ENCODE measurements around the gene LHX8.
"Not testable (repeated sequence)": the region's sequence is repeated elsewhere in the genome, so short reads cannot be mapped to it uniquely, and the experiment has no call there.

Gene LHX8

GRCh38 chr1:75133750-75134646, at the start of gene LHX8:
Gene LHX8 (plus strand): TSS chr1:75134388. CDS start chr1:75136615, 2,227 bp downstream.
- no peak for DNase-seq

GRCh38 chr1:75085931-75086330, 48.3 kb upstream of the LHX8 start:
- DNase-seq = no peak

GRCh38 chr1:75087278-75087677, 46.9 kb upstream of the LHX8 start:
- no peak for DNase-seq

- no peak for DNase-seq
Observed at GRCh38 chr1:75092141-75092540, 42.0 kb upstream of the LHX8 start.

GRCh38 chr1:75097654-75098053, 36.5 kb upstream of the LHX8 start:
- DNase-seq = peak; percentile 44

- DNase-seq = no peak
Observed at GRCh38 chr1:75099581-75099980, 34.6 kb upstream of the LHX8 start.

GRCh38 chr1:75100481-75101092, 33.6 kb upstream of the LHX8 start:
- DNase-seq = no peak

- not testable (repeated sequence) for DNase-seq
Observed at GRCh38 chr1:75112362-75112951, 21.7 kb upstream of the LHX8 start.

GRCh38 chr1:75115654-75116053, 18.5 kb upstream of the LHX8 start:
- no peak for DNase-seq

GRCh38 chr1:75123756-75124155, 10.4 kb upstream of the LHX8 start:
- no peak for DNase-seq

- no peak for DNase-seq
Observed at GRCh38 chr1:75124510-75124909, 9.7 kb upstream of the LHX8 start.

GRCh38 chr1:75125161-75125726, 8.9 kb upstream of the LHX8 start:
- no peak for DNase-seq

GRCh38 chr1:75126611-75127101, 7.5 kb upstream of the LHX8 start:
- DNase-seq = no peak

GRCh38 chr1:75127916-75128717, 6.1 kb upstream of the LHX8 start:
- no peak for DNase-seq

- DNase-seq = no peak
Observed at GRCh38 chr1:75129660-75129982, 4.6 kb upstream of the LHX8 start.

GRCh38 chr1:75129983-75130789, 4.0 kb upstream of the LHX8 start:
- no peak for DNase-seq

- DNase-seq = no peak
Observed at GRCh38 chr1:75130865-75131564, 3.2 kb upstream of the LHX8 start.

GRCh38 chr1:75131565-75132241, 2.5 kb upstream of the LHX8 start:
- DNase-seq = no peak

GRCh38 chr1:75132242-75132811, 1.9 kb upstream of the LHX8 start:
- DNase-seq = no peak
